ENCODE results near the gene FSIP1. TPM values are rescaled to one million over a fixed set of nuclear protein-coding genes. Genes with fewer than 3 reads are reported as not detected.

Gene FSIP1
- total RNA-seq, 1 donor from 2014 or later: 0.91 TPM

GRCh38 chr15:39770748-39771689, 11.6 kb downstream of the FSIP1 start:
- intact Hi-C loops (cut with micrococcal nuclease): loop anchor here (10.0 kb wide), 1 partner anchor 1236 kb away; no protein-coding TSS in a partner anchor

GRCh38 chr15:39767921-39768320, 14.7 kb downstream of the FSIP1 start:
- intact Hi-C loops (cut with micrococcal nuclease): no loop called here

GRCh38 chr15:39761006-39761405, 21.6 kb downstream of the FSIP1 start:
- intact Hi-C loops (cut with micrococcal nuclease): no loop called here

- intact Hi-C loops (cut with micrococcal nuclease): loop anchor here (1.0 to 5.0 kb wide), 6 partner anchors 71 to 1285 kb away; no protein-coding TSS in a partner anchor
Observed at GRCh38 chr15:39756806-39757522, 25.7 kb downstream of the FSIP1 start.

DNA sequence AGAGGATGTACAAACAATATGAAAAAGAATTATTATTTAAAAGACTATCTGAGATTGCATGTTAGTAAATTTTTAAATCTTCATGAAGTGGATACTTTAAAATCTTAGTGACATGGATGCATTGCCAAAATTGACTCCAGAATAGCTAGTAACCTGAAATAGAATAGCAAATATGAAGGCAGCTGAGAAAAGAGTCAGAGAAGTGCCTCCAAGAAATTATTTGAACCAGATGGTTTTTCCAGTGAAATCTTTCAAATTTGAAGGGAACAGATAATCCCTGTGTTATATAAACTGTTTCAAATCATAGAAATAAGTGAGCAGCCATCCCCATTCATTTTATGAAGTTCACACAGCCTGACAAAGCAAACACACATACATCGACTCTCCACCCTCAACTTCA, 29.6 kb downstream of the FSIP1 start:
- intact Hi-C loops (cut with micrococcal nuclease): no loop called here

DNA sequence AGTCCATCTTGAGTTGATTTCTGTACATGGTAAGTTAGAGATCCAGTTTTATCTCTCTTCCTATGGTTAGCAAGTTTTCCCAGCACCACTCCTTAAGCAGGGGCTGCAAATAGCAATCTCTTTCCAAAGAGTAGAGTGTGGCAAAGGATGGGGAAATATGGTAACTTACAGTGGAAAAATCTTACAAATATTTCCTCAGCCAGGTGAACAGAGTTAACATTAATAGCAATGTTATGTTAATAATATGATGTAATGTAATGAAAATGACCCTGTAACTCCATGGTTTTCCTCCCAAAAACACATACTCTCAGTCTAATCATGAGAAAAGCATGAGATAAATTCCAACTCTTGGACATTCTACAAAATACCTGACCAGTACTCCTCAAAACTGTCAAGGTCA, 30.4 kb downstream of the FSIP1 start:
- intact Hi-C loops (cut with micrococcal nuclease): no loop called here

DNA sequence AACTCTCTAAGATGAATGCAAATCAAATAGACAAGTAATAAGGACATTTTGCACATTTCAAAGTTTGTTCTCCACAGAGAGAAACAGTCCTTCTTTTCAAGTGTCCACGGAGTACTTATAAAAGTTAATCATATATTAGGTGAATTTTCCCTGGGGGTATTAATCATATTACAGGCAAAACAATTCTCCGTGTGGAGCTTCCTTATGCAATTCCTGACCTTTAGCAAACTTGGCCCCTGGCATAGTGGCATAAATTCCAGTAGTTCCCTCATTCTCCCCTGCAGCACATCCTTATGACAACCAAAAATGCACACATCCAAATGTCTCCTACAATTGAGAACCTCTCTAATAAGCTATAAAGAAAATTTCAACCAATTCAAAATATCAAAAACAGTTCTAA, 34.4 kb downstream of the FSIP1 start:
- intact Hi-C loops (cut with micrococcal nuclease): no loop called here

- intact Hi-C loops (cut with micrococcal nuclease): no loop called here
Observed at GRCh38 chr15:39747326-39747725, 35.3 kb downstream of the FSIP1 start.

GRCh38 chr15:39746714-39747276, 35.8 kb downstream of the FSIP1 start:
- intact Hi-C loops (cut with micrococcal nuclease): no loop called here

GRCh38 chr15:39746176-39746575, 36.5 kb downstream of the FSIP1 start:
- intact Hi-C loops (cut with micrococcal nuclease): no loop called here

- intact Hi-C loops (cut with micrococcal nuclease): no loop called here
Observed at GRCh38 chr15:39745415-39745814, 37.2 kb downstream of the FSIP1 start.

DNA sequence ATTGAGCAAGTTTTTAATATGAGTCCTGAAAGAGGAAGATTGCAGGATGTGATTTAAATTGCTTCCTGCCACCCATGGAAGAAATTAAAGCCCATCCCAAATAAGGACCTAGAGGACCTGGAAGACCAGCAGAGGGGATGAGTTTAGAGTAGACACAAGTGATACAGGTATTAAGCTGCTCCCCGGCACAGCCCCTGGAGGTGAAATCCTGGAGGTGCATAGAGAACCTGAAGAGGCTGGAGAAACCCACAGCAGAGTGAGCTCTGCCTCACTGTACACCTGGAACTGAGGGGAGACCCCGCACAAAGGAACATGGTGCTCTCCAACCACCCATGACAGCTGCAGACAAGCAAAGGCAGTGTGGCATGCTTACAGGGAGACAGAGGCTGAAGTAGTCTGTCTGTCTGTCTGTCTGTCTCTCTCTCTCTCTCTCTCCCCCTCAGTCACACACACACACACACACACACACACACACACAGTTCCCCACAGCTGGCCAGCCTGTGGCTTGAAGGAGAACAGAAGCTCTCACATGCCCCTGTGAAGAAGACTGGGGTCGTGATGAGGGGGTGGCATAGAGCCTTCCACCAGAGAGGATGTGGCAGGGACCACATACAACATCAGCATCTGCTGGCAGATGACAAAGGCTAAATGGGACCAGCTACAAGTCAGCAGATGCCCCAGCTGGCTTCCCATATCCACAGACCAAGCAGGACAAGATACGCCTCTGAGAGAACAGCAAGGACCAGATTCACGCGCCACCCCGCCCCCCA, 38.1 kb downstream of the FSIP1 start:
- intact Hi-C loops (cut with micrococcal nuclease): no loop called here

DNA sequence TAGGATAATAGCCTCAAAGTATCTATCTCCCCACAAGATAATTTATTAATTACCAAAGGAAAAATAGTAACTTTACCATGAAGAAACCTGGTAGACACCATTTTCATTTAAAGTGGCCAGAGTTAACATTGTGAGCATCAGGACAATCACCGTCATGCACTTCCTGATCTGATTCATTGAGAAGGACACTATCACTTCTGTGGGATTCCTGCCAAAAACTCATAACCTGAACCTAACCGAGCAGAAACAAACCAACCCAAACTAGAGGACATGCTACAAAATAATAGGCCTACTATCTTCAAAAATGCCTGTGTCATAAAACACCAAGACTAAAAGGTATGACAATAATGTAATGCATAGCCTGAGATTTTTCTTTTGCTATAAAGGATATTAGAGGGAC, 39.0 kb downstream of the FSIP1 start:
- intact Hi-C loops (cut with micrococcal nuclease): no loop called here

- intact Hi-C loops (cut with micrococcal nuclease): no loop called here
Observed at GRCh38 chr15:39741258-39741657, 41.4 kb downstream of the FSIP1 start.

DNA sequence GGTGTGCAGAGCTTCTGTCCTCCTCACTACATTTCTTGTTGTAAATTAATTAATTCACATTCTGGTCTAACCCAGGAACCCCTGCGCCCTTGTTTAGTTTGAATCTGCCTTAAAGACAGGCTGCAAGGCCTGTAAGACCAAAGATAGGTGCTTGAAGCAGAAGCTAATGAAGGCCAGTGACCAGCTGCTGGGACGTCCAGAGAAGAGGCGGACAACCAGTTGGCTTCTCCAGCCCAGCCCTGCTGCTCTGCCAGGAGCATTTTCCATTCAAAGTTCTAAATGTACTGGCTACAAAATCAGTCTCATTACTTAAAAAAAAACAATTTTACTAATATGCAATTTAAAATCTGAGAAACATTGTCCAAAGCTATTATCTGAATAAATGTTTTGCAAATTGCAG, 43.6 kb downstream of the FSIP1 start:
- intact Hi-C loops (cut with micrococcal nuclease): no loop called here

DNA sequence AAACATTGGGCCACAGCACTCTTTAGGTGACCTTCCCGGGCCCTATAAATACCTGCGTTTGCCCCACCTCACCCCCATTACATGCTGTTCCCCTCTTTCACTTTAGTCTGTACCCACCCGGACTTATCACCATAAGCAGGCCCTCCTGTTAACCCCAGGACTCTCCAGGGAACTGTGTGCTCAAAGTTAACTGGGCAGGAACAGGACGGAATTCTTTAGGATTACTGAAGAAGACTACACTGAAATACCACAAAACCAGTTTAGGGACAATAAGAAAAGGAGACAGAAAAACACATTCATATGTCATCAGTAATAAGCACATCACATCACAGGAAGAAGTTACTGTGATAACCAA, 45.5 kb downstream of the FSIP1 start:
- intact Hi-C loops (cut with micrococcal nuclease): no loop called here

GRCh38 chr15:39736412-39737195, 46.0 kb downstream of the FSIP1 start:
- intact Hi-C loops (cut with micrococcal nuclease): no loop called here

- intact Hi-C loops (cut with micrococcal nuclease): no loop called here
Observed at GRCh38 chr15:39735120-39735717, 47.4 kb downstream of the FSIP1 start.

GRCh38 chr15:39731266-39731665, 51.4 kb downstream of the FSIP1 start:
- intact Hi-C loops (cut with micrococcal nuclease): no loop called here

- intact Hi-C loops (cut with micrococcal nuclease): no loop called here
Observed at GRCh38 chr15:39730552-39730951, 52.1 kb downstream of the FSIP1 start.
